HL-60 (cell line): ENCODE data around the gene STK25.

Source experiments
- POLR2AphosphoS5 ChIP-seq: IDR thresholded peaks from 2 replicates; pipeline ENCODE4 v1.6.1; 2012; ENCODE audit warnings: low read depth
- TF ChIP-seq, protein P1 (sequence below): IDR thresholded peaks from one replicate; pipeline ENCODE4 v1.5.1; 2011; ENCODE audit warnings: low read length, control low read depth, inconsistent platforms; ENCODE audit not compliant: insufficient read depth

DNA sequence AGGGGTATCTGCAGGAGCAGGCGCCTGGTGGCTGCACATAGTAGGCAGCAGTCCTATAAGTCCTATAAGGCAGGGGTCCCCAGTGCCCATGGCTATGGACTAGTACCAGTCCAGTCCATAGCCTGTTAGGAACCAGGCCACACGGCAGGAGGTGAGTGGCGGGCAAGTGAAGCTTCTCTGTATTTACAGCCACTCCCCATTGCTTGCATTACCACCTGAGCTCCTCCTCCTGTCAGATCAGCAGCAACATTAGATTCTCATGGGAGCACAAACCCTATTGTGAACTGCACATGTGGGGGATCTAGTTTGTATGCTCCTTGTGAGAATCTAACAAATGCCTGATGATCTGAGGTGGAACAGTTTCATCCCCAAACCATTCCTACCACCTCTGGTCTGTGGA lies 33.1 kb downstream of the STK25 start:
- TF ChIP-seq, protein P1, sequence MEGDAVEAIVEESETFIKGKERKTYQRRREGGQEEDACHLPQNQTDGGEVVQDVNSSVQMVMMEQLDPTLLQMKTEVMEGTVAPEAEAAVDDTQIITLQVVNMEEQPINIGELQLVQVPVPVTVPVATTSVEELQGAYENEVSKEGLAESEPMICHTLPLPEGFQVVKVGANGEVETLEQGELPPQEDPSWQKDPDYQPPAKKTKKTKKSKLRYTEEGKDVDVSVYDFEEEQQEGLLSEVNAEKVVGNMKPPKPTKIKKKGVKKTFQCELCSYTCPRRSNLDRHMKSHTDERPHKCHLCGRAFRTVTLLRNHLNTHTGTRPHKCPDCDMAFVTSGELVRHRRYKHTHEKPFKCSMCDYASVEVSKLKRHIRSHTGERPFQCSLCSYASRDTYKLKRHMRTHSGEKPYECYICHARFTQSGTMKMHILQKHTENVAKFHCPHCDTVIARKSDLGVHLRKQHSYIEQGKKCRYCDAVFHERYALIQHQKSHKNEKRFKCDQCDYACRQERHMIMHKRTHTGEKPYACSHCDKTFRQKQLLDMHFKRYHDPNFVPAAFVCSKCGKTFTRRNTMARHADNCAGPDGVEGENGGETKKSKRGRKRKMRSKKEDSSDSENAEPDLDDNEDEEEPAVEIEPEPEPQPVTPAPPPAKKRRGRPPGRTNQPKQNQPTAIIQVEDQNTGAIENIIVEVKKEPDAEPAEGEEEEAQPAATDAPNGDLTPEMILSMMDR: no peak
- TF ChIP-seq POLR2AphosphoS5: no peak
